Stimulated activated CD4-positive, alpha-beta T cell treated with anti-CD3 and anti-CD28 coated beads, Interleukin-1b, Interleukin-23, amount 100 ng/mL, for 24 hours (primary cell): ENCODE results near the gene ACADVL.

Source experiments
- DNase-seq, 4 experiments: peaks; one replicate each; pipeline ENCODE4 v3.0.0-alpha.2; 2020; ENCODE audit warnings: low read depth in 4 of 4, low spot score in 1 of 4

ACADVL gene

GRCh38 chr17:7191069-7191468 lies 28.7 kb upstream of the ACADVL start:
- DNase-seq = no peak

GRCh38 chr17:7191571-7192270 lies 28.0 kb upstream of the ACADVL start:
- no peak for DNase-seq

GRCh38 chr17:7192271-7192937 lies 27.3 kb upstream of the ACADVL start:
- no peak for DNase-seq

GRCh38 chr17:7195971-7196370 lies 23.8 kb upstream of the ACADVL start:
- no peak for DNase-seq

- no peak for DNase-seq
Observed at GRCh38 chr17:7196651-7197401, 22.9 kb upstream of the ACADVL start.

GRCh38 chr17:7203391-7203790 lies 16.3 kb upstream of the ACADVL start:
- DNase-seq = no peak

GRCh38 chr17:7204336-7204735 lies 15.4 kb upstream of the ACADVL start:
- no peak for DNase-seq

GRCh38 chr17:7204828-7205461 lies 14.8 kb upstream of the ACADVL start:
- DNase-seq = peak; percentile 64 to 90 (median 78)

GRCh38 chr17:7205561-7205960 lies 14.2 kb upstream of the ACADVL start:
- no peak for DNase-seq

- no peak for DNase-seq
Observed at GRCh38 chr17:7207120-7208001, 12.4 kb upstream of the ACADVL start.

- DNase-seq = no peak
Observed at GRCh38 chr17:7208027-7208571, 11.6 kb upstream of the ACADVL start.

- no peak for DNase-seq
Observed at GRCh38 chr17:7208754-7209460, 10.8 kb upstream of the ACADVL start.

GRCh38 chr17:7211491-7212273 lies 8.1 kb upstream of the ACADVL start:
- no peak for DNase-seq

- no peak for DNase-seq
Observed at GRCh38 chr17:7213895-7214299, 5.8 kb upstream of the ACADVL start.

GRCh38 chr17:7214300-7215135 lies 5.2 kb upstream of the ACADVL start:
- peak; percentile 98 to 100 (median 98) for DNase-seq

- DNase-seq = no peak
Observed at GRCh38 chr17:7215136-7215638, 4.6 kb upstream of the ACADVL start.

- no peak for DNase-seq
Observed at GRCh38 chr17:7215652-7216180, 4.0 kb upstream of the ACADVL start.
